ENCODE measurements around the gene ARHGEF10L. TPM values are rescaled to one million over a fixed set of nuclear protein-coding genes. Genes with fewer than 3 reads are reported as not detected.

The ARHGEF10L gene
- total RNA-seq, 3 donors from 2014 or later, result 0.08 to 0.24 TPM; not detected in 1

- Mint-ChIP-seq H3K27me3 (ENCODE audit: low read depth) (peaks cover 12% of the 10 kb centered on the region), H3K9me3 (no peaks in the 10 kb centered on the region), H3K36me3 (ENCODE audit: insufficient read depth) (no peaks in the 10 kb centered on the region), H3K4me3 (no peak overlapping the region), H3K4me1 (ENCODE audit: low read depth) (no peaks in the 10 kb centered on the region)
- DNase-seq, result no peak
- no peak for ATAC-seq
These were observed 144.1 kb downstream of the ARHGEF10L start for GRCh38 chr1:17683598-17683997.

GRCh38 chr1:17684810-17685209, 145.3 kb downstream of the ARHGEF10L start:
- no peaks in the 10 kb centered on the region for H3K9me3 Mint-ChIP-seq
- H3K36me3 Mint-ChIP-seq (ENCODE audit: insufficient read depth), result no peaks in the 10 kb centered on the region
- DNase-seq, result no peak
- H3K4me1 Mint-ChIP-seq (ENCODE audit: low read depth), result no peaks in the 10 kb centered on the region
- H3K27me3 Mint-ChIP-seq (ENCODE audit: low read depth), result peaks cover 10% of the 10 kb centered on the region
- no peak overlapping the region for H3K4me3 Mint-ChIP-seq
- no peak for ATAC-seq

GRCh38 chr1:17686258-17686657, 146.8 kb downstream of the ARHGEF10L start:
- no peaks in the 10 kb centered on the region for H3K36me3 Mint-ChIP-seq (ENCODE audit: insufficient read depth)
- DNase-seq (no peak), ATAC-seq (no peak)
- H3K4me3 Mint-ChIP-seq, result no peak overlapping the region
- no peaks in the 10 kb centered on the region for H3K9me3 Mint-ChIP-seq
- peaks cover 10% of the 10 kb centered on the region for H3K27me3 Mint-ChIP-seq (ENCODE audit: low read depth)
- no peaks in the 10 kb centered on the region for H3K4me1 Mint-ChIP-seq (ENCODE audit: low read depth)

- no peaks in the 10 kb centered on the region for H3K9me3 Mint-ChIP-seq
- no peaks in the 10 kb centered on the region for H3K4me1 Mint-ChIP-seq (ENCODE audit: low read depth)
- H3K27me3 Mint-ChIP-seq (ENCODE audit: low read depth), result peaks cover 8% of the 10 kb centered on the region
- no peaks in the 10 kb centered on the region for H3K36me3 Mint-ChIP-seq (ENCODE audit: insufficient read depth)
- no peak overlapping the region for H3K4me3 Mint-ChIP-seq
- ATAC-seq, result no peak
- DNase-seq, result no peak
These were observed 147.6 kb downstream of the ARHGEF10L start for GRCh38 chr1:17687145-17687544.

GRCh38 chr1:17688217-17688810, 148.8 kb downstream of the ARHGEF10L start:
- DNase-seq (no peak), ATAC-seq (no peak)
- H3K4me1 Mint-ChIP-seq (ENCODE audit: low read depth), result no peaks in the 10 kb centered on the region
- peaks cover 16% of the 10 kb centered on the region for H3K27me3 Mint-ChIP-seq (ENCODE audit: low read depth)
- H3K36me3 Mint-ChIP-seq (ENCODE audit: insufficient read depth), result no peaks in the 10 kb centered on the region
- no peak overlapping the region for H3K4me3 Mint-ChIP-seq
- no peaks in the 10 kb centered on the region for H3K9me3 Mint-ChIP-seq

GRCh38 chr1:17689011-17689410, 149.5 kb downstream of the ARHGEF10L start:
- no peak overlapping the region for H3K4me3 Mint-ChIP-seq
- no peaks in the 10 kb centered on the region for H3K36me3 Mint-ChIP-seq (ENCODE audit: insufficient read depth)
- DNase-seq, result no peak
- no peaks in the 10 kb centered on the region for H3K4me1 Mint-ChIP-seq (ENCODE audit: low read depth)
- no peaks in the 10 kb centered on the region for H3K9me3 Mint-ChIP-seq
- no peak for ATAC-seq
- H3K27me3 Mint-ChIP-seq (ENCODE audit: low read depth), result peaks cover 16% of the 10 kb centered on the region

GRCh38 chr1:17690906-17691634, 151.6 kb downstream of the ARHGEF10L start:
- H3K36me3 Mint-ChIP-seq (ENCODE audit: insufficient read depth), result no peaks in the 10 kb centered on the region
- H3K4me1 Mint-ChIP-seq (ENCODE audit: low read depth), result no peaks in the 10 kb centered on the region
- ATAC-seq, result no peak
- DNase-seq, result no peak
- H3K4me3 Mint-ChIP-seq, result no peak overlapping the region
- no peaks in the 10 kb centered on the region for H3K9me3 Mint-ChIP-seq
- peaks cover 12% of the 10 kb centered on the region for H3K27me3 Mint-ChIP-seq (ENCODE audit: low read depth)

- Mint-ChIP-seq H3K9me3 (no peaks in the 10 kb centered on the region), H3K36me3 (ENCODE audit: insufficient read depth) (no peaks in the 10 kb centered on the region), H3K4me3 (no peak overlapping the region), H3K27me3 (ENCODE audit: low read depth) (peaks cover 10% of the 10 kb centered on the region), H3K4me1 (ENCODE audit: low read depth) (no peaks in the 10 kb centered on the region)
- no peak for ATAC-seq
- no peak for DNase-seq
These were observed 153.1 kb downstream of the ARHGEF10L start for GRCh38 chr1:17692645-17693044.

- DNase-seq (no peak), ATAC-seq (no peak)
- Mint-ChIP-seq H3K27me3 (ENCODE audit: low read depth) (peaks cover 15% of the 10 kb centered on the region), H3K36me3 (ENCODE audit: insufficient read depth) (no peaks in the 10 kb centered on the region), H3K9me3 (no peaks in the 10 kb centered on the region), H3K4me1 (ENCODE audit: low read depth) (no peaks in the 10 kb centered on the region), H3K4me3 (no peak overlapping the region)
These were observed 157.2 kb downstream of the ARHGEF10L start for GRCh38 chr1:17696417-17697301.

GRCh38 chr1:17697458-17697857, 158.0 kb downstream of the ARHGEF10L start:
- DNase-seq (no peak), ATAC-seq (no peak)
- Mint-ChIP-seq H3K4me3 (no peak overlapping the region), H3K4me1 (ENCODE audit: low read depth) (no peaks in the 10 kb centered on the region), H3K27me3 (ENCODE audit: low read depth) (peaks cover 13% of the 10 kb centered on the region), H3K36me3 (ENCODE audit: insufficient read depth) (no peaks in the 10 kb centered on the region), H3K9me3 (no peaks in the 10 kb centered on the region)

GRCh38 chr1:17699581-17699980, 160.1 kb downstream of the ARHGEF10L start:
- H3K4me1 Mint-ChIP-seq (ENCODE audit: low read depth), result no peaks in the 10 kb centered on the region
- H3K36me3 Mint-ChIP-seq (ENCODE audit: insufficient read depth), result no peaks in the 10 kb centered on the region
- H3K9me3 Mint-ChIP-seq, result no peaks in the 10 kb centered on the region
- no peak overlapping the region for H3K4me3 Mint-ChIP-seq
- DNase-seq (no peak), ATAC-seq (no peak)
- H3K27me3 Mint-ChIP-seq (ENCODE audit: low read depth), result peaks cover 5% of the 10 kb centered on the region

- DNase-seq (no peak), ATAC-seq (no peak)
- Mint-ChIP-seq H3K27me3 (ENCODE audit: low read depth) (peaks cover 5% of the 10 kb centered on the region), H3K9me3 (no peaks in the 10 kb centered on the region), H3K36me3 (ENCODE audit: insufficient read depth) (no peaks in the 10 kb centered on the region), H3K4me3 (no peak overlapping the region), H3K4me1 (ENCODE audit: low read depth) (no peaks in the 10 kb centered on the region)
These were observed 161.7 kb downstream of the ARHGEF10L start for GRCh38 chr1:17700945-17701810.

GRCh38 chr1:17704176-17704575, 164.7 kb downstream of the ARHGEF10L start:
- Mint-ChIP-seq H3K4me1 (ENCODE audit: low read depth) (no peaks in the 10 kb centered on the region), H3K4me3 (no peak overlapping the region), H3K9me3 (no peaks in the 10 kb centered on the region), H3K36me3 (ENCODE audit: insufficient read depth) (no peaks in the 10 kb centered on the region), H3K27me3 (ENCODE audit: low read depth) (no peaks in the 10 kb centered on the region)
- no peak for DNase-seq
- no peak for ATAC-seq

- DNase-seq (no peak), ATAC-seq (no peak)
- Mint-ChIP-seq H3K36me3 (ENCODE audit: insufficient read depth) (no peaks in the 10 kb centered on the region), H3K9me3 (no peaks in the 10 kb centered on the region), H3K4me1 (ENCODE audit: low read depth) (no peaks in the 10 kb centered on the region), H3K27me3 (ENCODE audit: low read depth) (no peaks in the 10 kb centered on the region), H3K4me3 (no peak overlapping the region)
These were observed 166.9 kb downstream of the ARHGEF10L start for GRCh38 chr1:17706445-17706844.

Data from activated T-cell treated with anti-CD3 and anti-CD28 coated beads, Interleukin-2, amount 50 U/mL, for 4 hours (primary cell).